ENCODE results near the gene MAEA.

The MAEA gene

GRCh38 chr4:1285790-1286553 lies 3.7 kb upstream of the MAEA start:
- TF ChIP-seq, protein P1, sequence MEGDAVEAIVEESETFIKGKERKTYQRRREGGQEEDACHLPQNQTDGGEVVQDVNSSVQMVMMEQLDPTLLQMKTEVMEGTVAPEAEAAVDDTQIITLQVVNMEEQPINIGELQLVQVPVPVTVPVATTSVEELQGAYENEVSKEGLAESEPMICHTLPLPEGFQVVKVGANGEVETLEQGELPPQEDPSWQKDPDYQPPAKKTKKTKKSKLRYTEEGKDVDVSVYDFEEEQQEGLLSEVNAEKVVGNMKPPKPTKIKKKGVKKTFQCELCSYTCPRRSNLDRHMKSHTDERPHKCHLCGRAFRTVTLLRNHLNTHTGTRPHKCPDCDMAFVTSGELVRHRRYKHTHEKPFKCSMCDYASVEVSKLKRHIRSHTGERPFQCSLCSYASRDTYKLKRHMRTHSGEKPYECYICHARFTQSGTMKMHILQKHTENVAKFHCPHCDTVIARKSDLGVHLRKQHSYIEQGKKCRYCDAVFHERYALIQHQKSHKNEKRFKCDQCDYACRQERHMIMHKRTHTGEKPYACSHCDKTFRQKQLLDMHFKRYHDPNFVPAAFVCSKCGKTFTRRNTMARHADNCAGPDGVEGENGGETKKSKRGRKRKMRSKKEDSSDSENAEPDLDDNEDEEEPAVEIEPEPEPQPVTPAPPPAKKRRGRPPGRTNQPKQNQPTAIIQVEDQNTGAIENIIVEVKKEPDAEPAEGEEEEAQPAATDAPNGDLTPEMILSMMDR (IDR thresholded peaks at IDR 0.05): no peak
- Histone ChIP-seq H3K27me3 (ENCODE audit: control insufficient read depth, insufficient read depth, low read length) (no peaks in the 10 kb centered on the region), H3K4me3 (ENCODE audit: low read depth, low read length) (no peak overlapping the region), H3K27ac (no peak overlapping the region), H3K79me2 (peaks cover 4% of the 10 kb centered on the region), H3K36me3 (ENCODE audit: control insufficient read depth, insufficient read depth, low read length) (no peaks in the 10 kb centered on the region), H3K4me1 (peaks cover under 1% of the 10 kb centered on the region), H3K9me3 (ENCODE audit: control insufficient read depth, low read length) (no peaks in the 10 kb centered on the region), H3K9ac (no peak overlapping the region), H3K4me2 (ENCODE audit: low read length) (no peak overlapping the region), H2AFZ (no peak overlapping the region)

- TF ChIP-seq, protein P1 (IDR thresholded peaks at IDR 0.05): no peak
- Histone ChIP-seq H2AFZ (no peak overlapping the region), H3K4me1 (peaks cover 3% of the 10 kb centered on the region), H3K36me3 (ENCODE audit: control insufficient read depth, insufficient read depth, low read length) (no peaks in the 10 kb centered on the region), H3K9me3 (ENCODE audit: control insufficient read depth, low read length) (no peaks in the 10 kb centered on the region), H3K27ac (no peak overlapping the region), H3K4me2 (ENCODE audit: low read length) (peak overlapping the region; percentile 61), H3K27me3 (ENCODE audit: control insufficient read depth, insufficient read depth, low read length) (no peaks in the 10 kb centered on the region), H3K4me3 (ENCODE audit: low read depth, low read length) (peak overlapping the region; percentile 91), H3K79me2 (peaks cover 17% of the 10 kb centered on the region), H3K9ac (no peak overlapping the region)
Observed at GRCh38 chr4:1288786-1289185, 905 bp upstream of the MAEA start.

DNA sequence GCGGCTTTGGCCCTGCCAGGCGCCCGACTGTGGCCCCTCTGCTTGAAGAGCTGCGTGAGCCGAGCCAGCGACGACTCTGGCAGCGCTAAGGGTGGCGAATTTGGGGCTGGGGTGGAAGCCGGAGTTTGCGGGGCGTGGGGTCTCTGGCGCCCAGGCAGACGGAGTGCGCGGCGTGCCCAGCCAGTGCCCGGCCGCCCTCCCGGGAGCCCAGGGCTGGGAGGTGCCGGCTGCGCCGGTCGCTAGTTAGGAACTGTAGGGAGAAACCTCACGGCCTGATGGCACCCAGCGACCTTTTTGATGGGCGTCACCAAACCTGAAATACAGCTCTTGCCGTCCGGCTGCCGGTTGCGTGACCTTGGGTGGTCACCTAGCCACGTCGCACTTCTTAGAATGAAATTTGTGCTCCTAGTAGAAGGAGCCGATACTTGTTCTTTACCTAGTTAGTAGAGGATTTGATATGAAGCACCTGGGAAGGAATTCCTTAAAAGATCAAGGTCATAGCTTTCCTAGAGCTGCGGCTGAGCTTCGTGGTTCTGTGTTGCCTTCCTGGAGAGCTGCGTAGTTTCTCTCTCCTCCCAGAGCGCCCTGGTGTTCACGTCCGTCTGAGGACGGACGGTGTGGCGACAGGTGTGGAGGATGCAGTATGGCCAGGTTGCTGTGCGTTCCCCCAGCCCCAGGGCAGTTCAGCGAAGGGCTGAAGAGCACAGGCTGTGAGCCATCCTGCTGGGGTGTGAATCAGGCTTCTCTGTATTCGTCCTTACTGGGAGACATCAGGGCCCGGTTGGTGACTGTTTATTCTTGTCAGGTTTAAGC lies 680 bp downstream of the MAEA start:
- Histone ChIP-seq H3K4me3 (ENCODE audit: low read depth, low read length) (peak overlapping the region; percentile 91), H3K27me3 (ENCODE audit: control insufficient read depth, insufficient read depth, low read length) (no peaks in the 10 kb centered on the region), H3K79me2 (peaks cover 30% of the 10 kb centered on the region)

DNA sequence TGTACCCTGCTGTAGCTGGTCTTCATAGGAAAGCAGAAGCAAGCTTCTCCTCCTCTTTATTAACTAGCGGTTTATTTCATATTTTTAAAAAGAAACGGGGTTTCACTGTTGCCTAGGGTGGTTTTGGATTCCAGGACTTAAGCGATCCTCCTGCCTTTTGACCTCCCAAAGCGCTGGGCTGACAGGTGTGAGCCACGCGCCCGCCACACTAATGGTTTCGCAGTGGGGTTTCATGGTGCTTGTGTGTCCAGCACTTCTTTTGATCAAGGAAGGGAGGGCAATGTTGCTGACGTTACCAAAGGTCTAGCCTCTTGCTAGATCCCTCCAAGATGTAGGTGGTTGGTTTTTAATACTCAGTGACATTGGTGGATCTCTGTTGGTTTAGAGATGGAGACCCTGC lies 1.4 kb downstream of the MAEA start:
- TF ChIP-seq, protein P1 (IDR thresholded peaks at IDR 0.05): no peak
- Histone ChIP-seq H3K9ac (no peak overlapping the region), H3K27ac (no peak overlapping the region), H3K27me3 (ENCODE audit: control insufficient read depth, insufficient read depth, low read length) (no peaks in the 10 kb centered on the region), H3K9me3 (ENCODE audit: control insufficient read depth, low read length) (no peaks in the 10 kb centered on the region), H2AFZ (no peak overlapping the region), H3K36me3 (ENCODE audit: control insufficient read depth, insufficient read depth, low read length) (no peaks in the 10 kb centered on the region), H3K79me2 (peaks cover 30% of the 10 kb centered on the region), H3K4me1 (peaks cover 3% of the 10 kb centered on the region), H3K4me3 (ENCODE audit: low read depth, low read length) (peak overlapping the region; percentile 91), H3K4me2 (ENCODE audit: low read length) (peak overlapping the region; percentile 91)

More for the DNA sequence above, 680 bp downstream of the MAEA start:
- Histone ChIP-seq H3K4me2 (ENCODE audit: low read length) (peak overlapping the region; percentile 91), H3K27ac (peak overlapping the region; percentile 76), H3K36me3 (ENCODE audit: control insufficient read depth, insufficient read depth, low read length) (no peaks in the 10 kb centered on the region), H3K9me3 (ENCODE audit: control insufficient read depth, low read length) (no peaks in the 10 kb centered on the region), H2AFZ (no peak overlapping the region), H3K9ac (peak overlapping the region; percentile 37), H3K4me1 (peaks cover 3% of the 10 kb centered on the region)
- TF ChIP-seq, protein P1 (IDR thresholded peaks at IDR 0.05): no peak
